OCI-LY1 (cell line): Measurements from ENCODE around the gene B4GALT6.

ENCODE experiments used
- EZH2 ChIP-seq: fragments of 200-600 bp; sonication (generic), shearing (Covaris generic); IDR thresholded peaks from 2 replicates; pipeline ENCODE4 v1.8.0; 2017; ENCODE audit warnings: borderline replicate concordance, mixed run types, mild to moderate bottlenecking, antibody characterized with exemption, low read length, moderate library complexity, mixed read lengths
- TF ChIP-seq, protein P1 (sequence below): fragments of 200-600 bp; sonication (generic), shearing (Covaris generic); IDR thresholded peaks from 2 replicates; pipeline ENCODE4 v1.5.1; 2017; ENCODE audit warnings: mild to moderate bottlenecking, antibody characterized with exemption, low read length, moderate library complexity, mixed read lengths

- TF ChIP-seq, protein P1, sequence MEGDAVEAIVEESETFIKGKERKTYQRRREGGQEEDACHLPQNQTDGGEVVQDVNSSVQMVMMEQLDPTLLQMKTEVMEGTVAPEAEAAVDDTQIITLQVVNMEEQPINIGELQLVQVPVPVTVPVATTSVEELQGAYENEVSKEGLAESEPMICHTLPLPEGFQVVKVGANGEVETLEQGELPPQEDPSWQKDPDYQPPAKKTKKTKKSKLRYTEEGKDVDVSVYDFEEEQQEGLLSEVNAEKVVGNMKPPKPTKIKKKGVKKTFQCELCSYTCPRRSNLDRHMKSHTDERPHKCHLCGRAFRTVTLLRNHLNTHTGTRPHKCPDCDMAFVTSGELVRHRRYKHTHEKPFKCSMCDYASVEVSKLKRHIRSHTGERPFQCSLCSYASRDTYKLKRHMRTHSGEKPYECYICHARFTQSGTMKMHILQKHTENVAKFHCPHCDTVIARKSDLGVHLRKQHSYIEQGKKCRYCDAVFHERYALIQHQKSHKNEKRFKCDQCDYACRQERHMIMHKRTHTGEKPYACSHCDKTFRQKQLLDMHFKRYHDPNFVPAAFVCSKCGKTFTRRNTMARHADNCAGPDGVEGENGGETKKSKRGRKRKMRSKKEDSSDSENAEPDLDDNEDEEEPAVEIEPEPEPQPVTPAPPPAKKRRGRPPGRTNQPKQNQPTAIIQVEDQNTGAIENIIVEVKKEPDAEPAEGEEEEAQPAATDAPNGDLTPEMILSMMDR: no peak
- TF ChIP-seq EZH2: no peak
These were observed 34.0 kb upstream of the B4GALT6 start for GRCh38 chr18:31718386-31718785.
